Umbilical cord (tissue), 2 donors: Measurements from ENCODE around the gene INVS. TPM values are rescaled to one million over a fixed set of nuclear protein-coding genes. Genes with fewer than 3 reads are reported as not detected.

Experiments
- DNase-seq: peaks from one replicate; pipeline ENCODE4 v3.0.0-alpha.2; 2015; ENCODE audit warnings: low spot score
- total RNA-seq: library from RNA; depleted of rRNA; stranded (reverse); fragments of >200 nt; gene quantifications from one replicate; pipeline ENCODE4 v1.2.3, GENCODE V29; 2014; ENCODE audit warnings: low replicate concordance; ENCODE audit not compliant: insufficient read depth

The INVS gene
- total RNA-seq, 1 donor from 2014 or later = 72.2 TPM

DNA sequence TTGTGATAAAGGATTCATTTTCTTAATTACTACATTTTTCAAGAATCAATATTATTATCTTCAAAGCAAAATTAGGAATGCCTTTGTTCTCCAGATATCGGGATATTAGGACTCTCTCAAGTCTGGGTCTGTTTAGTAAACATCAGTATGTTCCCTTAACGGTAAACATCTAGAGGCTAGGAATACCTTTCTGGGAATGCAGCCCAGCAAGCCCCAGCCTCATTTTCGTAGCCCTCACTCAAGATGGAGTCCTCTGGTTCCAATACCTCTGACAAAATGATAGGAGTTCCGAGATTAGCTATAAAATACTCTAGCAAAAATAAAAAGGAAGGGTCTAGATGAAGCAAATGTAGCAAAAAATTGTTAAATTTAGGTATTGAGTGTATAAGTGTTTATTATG lies 169.2 kb downstream of the INVS start:
- no peak for DNase-seq

DNA sequence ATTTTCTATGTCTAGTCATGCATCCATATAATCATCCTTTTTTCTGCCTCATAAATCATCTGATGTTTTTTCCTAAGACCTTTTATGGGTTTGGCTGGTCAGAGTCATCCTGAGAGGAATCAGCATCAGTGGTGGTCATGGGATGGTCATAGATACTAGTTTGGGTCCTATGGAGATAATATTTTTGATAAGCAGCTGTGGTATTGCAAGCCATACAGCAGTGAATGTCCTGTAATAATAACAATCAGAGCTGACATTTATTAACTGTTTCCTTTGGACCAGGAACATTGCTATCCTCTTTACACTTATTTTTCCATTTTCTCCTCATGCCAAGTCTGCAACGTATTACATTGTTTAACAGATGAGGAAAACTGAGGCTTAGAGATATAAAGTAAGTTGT lies 170.6 kb downstream of the INVS start:
- DNase-seq = no peak

DNA sequence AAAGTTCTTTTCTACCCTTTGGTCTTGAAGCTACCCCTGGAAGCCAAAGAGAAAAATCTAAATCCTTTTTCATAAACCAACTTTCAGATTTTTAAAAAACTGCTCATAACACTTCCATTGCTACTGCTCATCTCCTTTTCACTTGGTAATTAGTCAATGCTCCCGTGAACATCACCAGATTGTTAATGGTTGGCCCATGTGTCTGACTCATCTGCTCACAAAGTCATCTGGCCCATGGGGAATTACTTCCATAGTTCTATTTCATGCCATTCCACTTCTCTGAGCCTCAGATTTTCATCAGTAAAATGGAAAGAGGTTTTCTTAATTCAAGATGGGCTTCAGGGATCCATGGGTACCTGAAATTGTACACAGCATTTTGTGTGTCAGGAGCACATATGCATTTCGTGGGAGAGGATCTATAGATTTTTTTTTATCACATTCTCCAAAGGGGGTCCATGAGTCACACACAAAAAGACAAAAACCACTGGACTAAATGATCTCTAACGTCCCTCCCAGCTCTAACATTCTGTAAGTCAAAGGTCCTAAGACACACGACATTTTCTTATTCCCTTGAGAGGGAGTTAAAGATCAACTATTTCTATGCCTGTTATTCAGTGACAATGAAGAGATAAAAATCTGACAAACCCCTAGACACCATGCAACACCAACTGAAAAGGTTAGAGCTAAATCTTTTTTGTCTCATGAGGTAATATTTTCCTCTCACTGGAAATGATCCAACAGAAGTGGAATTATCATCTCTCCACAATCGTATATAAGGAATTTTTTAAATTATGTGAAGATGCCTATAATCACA lies 178.3 kb downstream of the INVS start:
- no peak for DNase-seq

DNA sequence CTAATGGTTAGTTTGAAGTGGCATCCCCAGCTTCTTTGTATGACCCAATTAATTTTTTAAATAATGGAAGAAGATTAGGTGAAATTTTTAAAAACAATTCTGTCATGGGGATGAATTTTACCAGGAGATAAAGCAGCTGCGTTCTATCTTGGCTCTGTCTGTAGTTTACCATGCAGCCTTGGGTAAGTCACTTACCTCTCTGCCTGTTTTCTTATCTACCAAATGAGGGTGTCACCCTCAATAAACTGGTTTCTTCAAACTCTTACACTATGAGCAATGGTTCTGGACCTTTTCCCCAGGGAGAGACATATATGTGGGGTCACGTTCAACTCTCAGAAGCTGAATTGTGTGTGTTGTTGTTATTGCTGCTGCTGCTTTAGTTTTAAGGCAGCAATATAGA lies 182.0 kb downstream of the INVS start:
- no peak for DNase-seq

DNA sequence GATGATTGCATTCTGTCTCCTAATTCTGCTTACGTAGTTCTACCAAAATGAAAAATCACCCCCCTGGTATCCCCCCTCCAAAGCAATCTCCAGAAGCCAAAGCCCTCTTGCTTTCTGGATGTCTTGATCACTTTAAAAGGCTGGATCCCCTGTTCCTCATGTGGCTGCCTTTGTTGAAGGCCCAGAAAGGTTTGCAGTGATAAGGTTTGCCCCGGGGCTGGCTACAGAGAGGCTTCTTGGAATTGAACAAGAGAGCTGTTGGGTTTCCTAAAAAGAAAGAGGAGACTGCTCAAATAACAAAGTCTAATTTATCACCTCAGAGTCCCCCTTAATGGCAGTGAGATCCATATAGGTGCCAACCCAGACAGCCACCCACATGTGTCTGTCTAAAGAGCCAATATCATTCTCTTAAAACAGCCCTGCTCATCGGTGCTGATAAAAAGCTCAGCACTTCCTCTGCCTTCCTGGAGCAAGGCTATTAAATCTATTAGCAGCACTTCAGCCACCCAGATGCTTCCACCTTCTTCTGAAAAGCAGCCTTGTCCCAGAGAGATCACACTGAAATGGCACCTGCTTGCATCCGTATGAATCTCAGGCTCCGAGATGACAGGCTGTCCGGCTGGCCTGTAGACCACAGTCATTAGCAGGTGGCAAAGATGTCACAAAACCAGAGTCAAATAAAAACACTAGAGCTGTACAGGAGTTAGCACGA lies 182.8 kb downstream of the INVS start:
- DNase-seq = no peak

DNA sequence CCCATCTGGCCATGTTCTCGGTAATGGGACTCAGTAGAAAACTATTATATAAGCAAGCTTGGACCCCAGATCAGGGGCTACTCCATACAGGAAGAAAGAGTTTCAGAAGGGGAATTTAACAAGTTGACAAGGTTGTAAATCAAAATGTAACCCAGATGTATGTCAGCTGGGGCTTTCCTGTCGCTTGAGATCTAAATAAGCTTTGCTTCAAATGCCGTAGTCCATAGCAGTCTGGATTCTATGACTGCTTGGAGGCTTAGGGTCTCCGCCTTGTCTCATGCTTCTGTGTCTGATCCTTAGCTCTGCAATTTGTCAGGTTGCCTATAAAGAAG lies 183.3 kb downstream of the INVS start:
- DNase-seq = no peak

DNA sequence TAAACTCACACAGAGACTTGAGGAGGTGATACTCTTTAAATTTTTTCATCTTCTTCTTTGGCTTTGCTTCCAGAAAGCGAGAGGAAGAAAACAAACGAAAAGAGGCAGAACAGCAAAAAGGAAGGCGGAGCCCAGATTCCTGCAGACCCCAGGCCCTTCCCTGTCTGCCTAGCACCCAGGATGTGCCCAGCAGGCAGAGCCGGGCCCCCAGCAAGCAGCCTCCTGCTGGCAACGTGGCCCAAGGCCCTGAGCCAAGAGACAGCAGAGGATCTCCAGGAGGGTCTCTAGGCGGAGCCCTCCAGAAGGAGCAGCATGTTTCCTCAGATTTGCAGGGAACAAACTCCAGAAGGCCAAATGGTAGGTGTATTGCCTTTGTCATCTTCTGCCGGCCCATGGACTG lies 185.2 kb downstream of the INVS start:
- DNase-seq = no peak

DNA sequence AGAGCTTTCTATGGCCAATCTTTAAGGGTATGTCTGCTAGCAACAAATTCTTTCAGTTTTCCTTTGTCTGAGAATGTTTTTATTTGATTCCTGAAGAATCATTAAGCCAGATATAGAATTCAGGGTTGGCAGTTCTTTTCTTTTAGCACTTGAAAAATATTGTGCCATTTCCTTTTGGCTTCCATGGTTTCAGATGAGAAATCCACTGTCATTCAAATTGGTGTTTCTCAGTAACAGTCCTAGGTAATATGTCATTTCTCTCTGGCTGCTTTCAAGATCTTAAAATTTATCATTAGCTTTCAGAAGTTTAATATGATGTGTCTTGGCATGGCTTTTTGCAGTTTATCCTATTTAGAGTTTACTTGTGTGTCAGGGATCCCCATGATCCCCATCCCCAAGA lies 186.0 kb downstream of the INVS start:
- no peak for DNase-seq

DNA sequence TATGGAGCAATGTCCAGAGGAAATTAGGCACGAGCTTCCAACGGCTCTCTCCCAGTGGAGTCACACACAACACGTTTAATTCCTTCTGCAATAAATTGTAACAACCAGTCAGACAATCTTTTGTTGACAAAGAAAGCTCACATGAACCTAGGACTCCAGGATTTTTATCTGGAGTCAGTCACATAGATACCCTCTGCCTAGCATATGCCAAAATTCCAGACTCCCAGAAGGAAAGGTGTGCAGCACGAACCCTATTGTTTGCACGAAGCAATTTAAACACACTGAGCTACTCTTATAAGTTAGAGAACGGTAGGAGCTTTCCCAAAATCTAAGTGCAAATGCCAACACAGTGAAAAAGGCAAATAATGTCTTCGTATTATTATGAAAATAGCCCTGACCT lies 186.6 kb downstream of the INVS start:
- DNase-seq = no peak

DNA sequence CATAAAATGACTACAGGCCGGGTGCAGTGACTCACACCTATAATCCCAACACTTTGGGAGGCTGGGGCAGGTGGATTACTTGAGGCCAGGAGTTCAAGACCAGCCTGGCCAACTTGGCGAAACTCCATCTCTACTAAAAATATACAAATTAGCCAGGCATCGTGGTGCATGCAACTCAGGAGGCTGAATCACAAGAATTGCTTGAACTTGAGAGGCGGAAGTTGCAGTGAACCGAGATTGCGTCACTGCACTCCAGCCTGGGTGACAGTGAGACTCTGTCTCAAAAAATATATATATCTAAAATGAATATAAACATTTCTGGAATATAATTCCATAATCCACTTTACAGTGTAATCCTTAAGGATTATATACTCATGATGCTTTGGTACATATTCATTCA lies 187.2 kb downstream of the INVS start:
- no peak for DNase-seq

DNA sequence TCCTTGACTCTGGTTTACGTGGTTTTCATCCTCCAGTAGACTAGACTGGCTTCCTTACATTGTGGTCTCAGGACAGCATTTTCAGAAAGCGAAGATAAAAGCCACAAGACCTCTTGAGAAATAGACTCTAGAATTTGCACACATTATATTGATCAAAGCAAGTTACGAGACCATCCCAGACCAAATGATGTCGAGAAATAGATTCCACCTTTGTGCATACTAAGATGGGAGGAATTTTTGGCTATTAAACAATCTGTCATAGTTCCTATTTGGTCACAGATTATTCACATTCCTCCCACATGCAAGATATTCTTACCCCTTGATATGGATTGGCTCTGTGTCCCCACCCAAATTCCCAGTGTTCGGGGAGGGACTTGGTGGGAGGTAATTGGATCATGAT lies 188.1 kb downstream of the INVS start:
- no peak for DNase-seq

DNA sequence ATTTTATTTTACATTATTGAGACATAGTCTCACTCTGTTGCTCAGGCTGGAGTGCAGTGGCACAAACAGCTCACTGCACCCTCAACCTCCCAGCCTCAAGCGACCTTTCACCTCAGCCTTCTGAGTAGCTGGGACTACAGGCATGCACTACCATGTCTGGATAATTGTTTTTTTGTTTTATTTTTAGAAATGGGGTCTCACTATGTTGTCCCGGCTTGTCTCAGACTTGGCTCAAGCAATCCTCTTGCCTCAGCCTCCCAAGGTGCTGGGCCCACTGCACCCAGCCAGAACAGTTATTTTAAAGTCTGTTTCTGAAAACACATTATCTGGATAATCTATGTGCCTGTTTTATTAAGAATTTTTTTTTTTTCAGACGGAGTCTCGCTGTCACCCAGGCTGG lies 191.7 kb downstream of the INVS start:
- no peak for DNase-seq

DNA sequence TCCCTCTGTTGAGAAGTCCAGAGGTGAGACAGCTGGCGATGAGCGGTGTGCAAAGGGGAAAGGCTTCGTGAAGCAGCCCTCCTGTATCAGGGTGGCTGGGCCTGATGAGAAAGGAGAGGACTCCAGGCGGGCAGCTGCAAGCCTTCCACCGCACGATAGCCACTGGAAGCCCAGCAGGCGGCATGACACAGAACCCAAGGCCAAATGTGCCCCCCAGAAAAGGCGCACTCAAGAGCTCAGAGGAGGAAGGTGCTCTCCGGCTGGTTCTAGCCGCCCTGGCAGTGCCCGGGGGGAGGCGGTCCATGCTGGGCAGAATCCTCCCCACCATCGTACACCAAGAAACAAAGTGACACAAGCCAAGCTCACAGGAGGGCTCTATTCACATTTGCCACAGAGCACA lies 193.4 kb downstream of the INVS start:
- DNase-seq = no peak

DNA sequence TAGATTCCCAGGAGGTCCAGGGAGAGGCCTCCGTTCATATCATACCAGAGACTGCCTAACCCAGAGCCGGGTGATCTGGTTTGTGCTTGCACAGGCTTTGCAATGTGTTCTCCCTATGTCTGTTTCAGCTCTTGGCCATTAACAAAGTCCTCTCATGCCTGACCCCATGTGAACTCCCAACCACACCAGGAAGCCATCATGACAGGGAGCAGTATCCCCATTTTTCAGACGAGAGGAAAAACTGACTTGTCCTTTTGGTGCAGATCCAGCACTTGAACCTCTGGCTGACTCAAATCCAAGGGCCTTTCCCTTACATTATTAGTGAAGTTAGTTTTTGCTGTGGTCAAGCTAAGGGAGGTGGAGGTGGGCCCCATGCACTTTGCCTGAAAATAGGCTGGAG lies 195.3 kb downstream of the INVS start:
- DNase-seq = no peak

DNA sequence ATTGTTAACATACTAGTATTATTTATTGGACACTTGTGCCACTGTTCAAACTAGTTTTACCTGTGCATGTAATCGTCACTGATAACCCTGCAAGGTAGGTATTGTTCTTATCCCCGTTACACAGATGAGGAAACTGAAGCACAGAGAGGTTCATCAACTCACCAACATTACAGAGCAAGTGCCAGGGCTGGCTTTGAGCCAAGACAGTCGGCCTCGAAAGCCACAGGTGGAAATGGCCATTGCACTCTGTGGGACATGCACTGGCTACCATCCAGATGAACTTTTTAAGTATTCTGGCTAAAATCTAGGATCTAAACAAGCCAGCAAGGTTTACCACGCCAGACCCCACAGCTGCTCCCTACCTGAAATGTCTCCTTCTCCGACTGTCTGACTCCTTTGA lies 195.8 kb downstream of the INVS start:
- no peak for DNase-seq

DNA sequence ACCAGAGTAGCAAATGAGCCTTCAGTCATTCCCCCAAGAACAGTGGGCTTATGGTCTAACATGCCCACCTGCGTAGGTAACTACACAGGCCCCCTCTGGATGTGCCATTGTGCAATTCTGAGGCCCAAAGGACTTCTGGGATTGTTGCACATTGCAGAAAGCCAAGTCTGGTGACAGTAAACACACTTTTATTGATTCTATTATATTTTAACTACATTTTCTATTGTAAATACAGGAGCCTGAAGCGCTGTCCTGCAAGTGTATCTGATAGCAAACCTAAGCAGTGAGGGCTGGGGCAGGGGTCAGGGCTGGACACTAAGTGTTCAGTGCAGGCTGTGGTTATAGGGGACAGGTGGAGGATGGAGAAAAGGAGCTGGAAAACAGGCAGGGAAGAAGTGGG lies 196.2 kb downstream of the INVS start:
- no peak for DNase-seq

DNA sequence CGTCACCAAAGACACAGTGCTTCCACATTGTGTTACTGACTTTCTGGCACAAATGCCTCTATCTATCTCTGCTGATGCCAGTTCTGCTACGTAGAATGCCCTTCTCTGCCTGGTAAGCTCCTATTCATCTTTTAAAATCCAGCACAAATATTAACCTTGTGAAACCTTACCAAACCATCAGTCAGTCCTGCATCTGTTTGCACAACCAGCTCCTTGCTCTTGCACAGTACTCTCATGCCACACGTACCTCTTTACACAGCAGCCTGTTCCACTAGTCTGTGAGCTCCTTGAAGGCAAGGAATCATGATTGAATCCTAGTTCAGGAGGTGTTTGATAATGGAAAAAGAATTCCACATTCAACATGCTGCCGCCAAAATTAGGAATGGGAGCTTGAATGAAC lies 197.4 kb downstream of the INVS start:
- DNase-seq = no peak

DNA sequence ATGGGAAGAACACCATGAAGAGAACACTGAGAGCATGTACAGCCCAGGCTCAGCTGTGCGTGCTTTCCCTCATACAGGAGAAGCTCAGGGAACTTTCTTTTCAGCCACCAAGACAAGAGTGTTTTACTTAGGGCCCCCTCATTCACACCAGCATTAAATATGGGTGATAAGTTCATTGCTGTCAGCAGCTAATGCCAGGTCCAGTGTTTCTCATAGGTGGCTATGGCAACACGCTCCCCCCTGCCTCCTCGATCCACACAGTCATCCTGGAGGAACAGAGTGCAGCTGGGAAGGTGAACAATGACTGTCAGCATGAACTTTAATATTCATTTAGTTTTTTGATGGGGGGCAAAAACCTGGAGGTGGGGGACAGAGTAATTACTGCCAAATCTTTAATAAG lies 199.3 kb downstream of the INVS start:
- no peak for DNase-seq

DNA sequence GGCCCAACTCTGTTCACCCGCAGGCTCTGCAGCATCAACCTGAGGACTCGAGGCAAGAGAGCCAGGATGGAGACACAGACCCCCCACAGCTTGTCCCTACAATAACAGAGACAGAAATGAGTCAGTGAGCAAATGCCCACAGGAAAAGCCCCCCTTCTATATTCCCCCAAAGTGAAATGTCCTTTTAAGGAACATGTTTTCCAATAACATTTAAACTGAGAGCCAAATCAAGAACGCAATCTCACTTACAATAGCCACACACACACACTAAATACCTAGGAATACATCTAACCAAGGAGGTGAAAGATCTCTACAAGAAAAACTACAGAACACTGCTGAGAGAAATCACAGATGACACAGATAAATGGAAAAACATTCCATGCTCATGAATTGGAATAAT lies 204.7 kb downstream of the INVS start:
- DNase-seq = no peak

DNA sequence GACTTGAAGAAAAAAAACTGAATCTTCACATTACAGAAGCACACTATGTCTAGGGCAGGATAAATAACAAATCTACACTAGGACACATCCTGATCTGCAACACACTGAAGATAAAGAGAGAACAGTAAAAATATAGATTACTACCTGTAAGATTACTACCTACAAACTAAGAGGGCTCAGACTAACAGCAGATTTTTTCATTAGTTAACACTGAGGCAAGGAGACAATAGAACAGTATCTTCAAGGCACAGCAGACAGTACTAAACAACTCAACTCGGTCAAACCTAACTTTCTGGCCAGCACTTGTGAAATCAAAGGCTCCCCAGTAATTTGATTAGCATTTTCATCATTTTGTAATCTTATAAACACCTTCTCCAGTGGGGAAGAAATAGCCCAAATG lies 207.2 kb downstream of the INVS start:
- DNase-seq = no peak

DNA sequence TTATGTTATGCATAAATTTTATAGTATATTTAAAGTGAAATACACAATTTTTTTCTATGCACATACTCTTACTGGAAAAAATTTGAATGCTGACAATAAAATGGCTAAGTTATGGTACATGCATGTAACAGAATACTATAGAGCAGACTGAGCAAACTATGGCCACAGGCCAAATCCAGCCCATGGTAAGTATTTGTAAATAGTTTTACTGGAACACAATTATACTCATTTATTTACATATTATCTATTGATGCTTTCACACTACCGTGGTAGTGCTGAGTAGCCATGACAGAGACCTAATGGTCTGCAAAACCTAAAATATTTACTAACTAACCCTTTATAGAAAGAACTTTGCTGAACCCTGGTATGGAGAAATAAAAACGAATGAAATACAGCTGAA lies 208.0 kb downstream of the INVS start:
- no peak for DNase-seq

DNA sequence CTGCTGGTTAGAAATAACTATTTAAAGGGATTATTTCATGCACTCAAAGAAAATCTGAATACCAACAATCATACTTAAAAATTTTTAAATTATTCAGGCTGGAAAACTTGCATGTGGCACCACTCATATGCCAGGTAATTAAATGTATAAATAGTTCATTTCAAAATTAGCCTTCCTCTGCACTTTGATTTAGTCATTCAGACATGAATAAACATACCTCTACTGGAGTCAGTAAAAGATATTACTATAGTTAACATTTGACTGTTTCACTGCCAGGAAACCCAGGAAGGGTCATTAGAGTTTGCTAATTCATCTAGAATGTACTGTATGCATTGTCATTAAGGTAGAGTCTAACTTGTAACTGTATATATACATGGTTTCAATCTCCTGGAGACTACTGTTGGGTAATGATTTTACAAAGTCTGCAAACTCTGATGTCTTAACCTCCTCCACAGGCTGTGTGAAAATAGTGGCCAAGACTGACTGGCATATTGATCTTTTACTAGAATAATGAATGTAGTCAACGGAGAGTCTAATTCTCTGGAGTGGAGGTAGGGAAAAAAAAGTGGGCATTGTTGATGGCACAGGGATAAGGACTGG lies 210.0 kb downstream of the INVS start:
- DNase-seq = no peak

DNA sequence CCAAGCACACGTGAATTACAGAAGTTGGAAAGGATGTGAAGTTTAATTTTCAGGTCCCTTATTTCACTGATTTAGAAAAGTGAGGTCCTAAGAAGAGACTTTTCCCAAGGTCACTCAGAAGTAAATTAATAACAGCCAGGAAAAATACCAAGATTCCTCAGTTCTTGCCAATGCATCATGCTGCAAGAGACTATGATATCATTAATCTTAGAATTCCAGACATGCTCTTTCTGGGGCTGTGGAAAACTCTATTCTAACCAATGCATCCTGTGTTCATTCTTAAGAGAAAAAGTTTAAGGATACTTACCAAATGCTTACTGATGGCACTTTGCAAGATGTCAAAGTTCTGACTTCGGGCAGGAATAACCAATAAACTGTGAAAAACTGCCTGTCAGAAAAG lies 210.9 kb downstream of the INVS start:
- DNase-seq = no peak
